Suppressor macrophage treated with lipopolysaccharide for 4 hours (primary cell): ENCODE results near the gene ANXA6.
A peak's percentile ranks its signal among the peaks of the same experiment; 100 is the strongest.
"Not testable (repeated sequence)": the region's sequence is repeated elsewhere in the genome, so short reads cannot be mapped to it uniquely, and the experiment has no call there.

ENCODE experiments used
- DNase-seq: peaks from one replicate; pipeline ENCODE4 v3.0.0-alpha.2; 2020

ANXA6 gene

GRCh38 chr5:151157426-151158286, at the start of gene ANXA6:
TSS of gene ANXA6 (minus strand) at chr5:151157779. CDS start at chr5:151147901, 9,878 bp downstream.
- DNase-seq = peak; percentile 91

- DNase-seq = no peak
Measured at GRCh38 chr5:151205411-151205810, 47.8 kb upstream of the ANXA6 start.

GRCh38 chr5:151204051-151204450, 46.5 kb upstream of the ANXA6 start:
- DNase-seq = no peak

GRCh38 chr5:151202381-151203139, 45.0 kb upstream of the ANXA6 start:
- peak; percentile 66 for DNase-seq

GRCh38 chr5:151200913-151201595, 43.5 kb upstream of the ANXA6 start:
- DNase-seq = no peak

- DNase-seq = no peak
Measured at GRCh38 chr5:151199581-151200185, 42.1 kb upstream of the ANXA6 start.

- DNase-seq = no peak
Measured at GRCh38 chr5:151198861-151199260, 41.3 kb upstream of the ANXA6 start.

GRCh38 chr5:151197291-151197600, 39.7 kb upstream of the ANXA6 start:
- not testable (repeated sequence) for DNase-seq

GRCh38 chr5:151196556-151197290, 39.1 kb upstream of the ANXA6 start:
- no peak for DNase-seq

GRCh38 chr5:151195622-151196021, 38.0 kb upstream of the ANXA6 start:
- peak; percentile 65 for DNase-seq

GRCh38 chr5:151192626-151193025, 35.0 kb upstream of the ANXA6 start:
- no peak for DNase-seq

- DNase-seq = no peak
Measured at GRCh38 chr5:151191661-151192060, 34.1 kb upstream of the ANXA6 start.

GRCh38 chr5:151189151-151189550, 31.6 kb upstream of the ANXA6 start:
- DNase-seq = no peak

- no peak for DNase-seq
Measured at GRCh38 chr5:151186538-151186937, 29.0 kb upstream of the ANXA6 start.

- no peak for DNase-seq
Measured at GRCh38 chr5:151186052-151186451, 28.5 kb upstream of the ANXA6 start.

- DNase-seq = no peak
Measured at GRCh38 chr5:151184316-151185042, 26.9 kb upstream of the ANXA6 start.

GRCh38 chr5:151183456-151184245, 26.1 kb upstream of the ANXA6 start:
- DNase-seq = no peak

- DNase-seq = no peak
Measured at GRCh38 chr5:151182976-151183375, 25.4 kb upstream of the ANXA6 start.

- DNase-seq = no peak
Measured at GRCh38 chr5:151182524-151182900, 24.9 kb upstream of the ANXA6 start.

- DNase-seq = no peak
Measured at GRCh38 chr5:151181818-151182523, 24.4 kb upstream of the ANXA6 start.
